HCT116 (cell line): ENCODE results near the gene FEZF2. TPM values are rescaled to one million over a fixed set of nuclear protein-coding genes. Genes with fewer than 3 reads are reported as not detected.

Experiments
- ATAC-seq: fragments of 200-7000 bp; cut with Tn5 transposase; 2 replicates; pipeline ENCODE4 v1.9.1; 2020; ENCODE audit warnings: mild to moderate bottlenecking, moderate library complexity
- BruUV-seq: library from RNA; stranded (reverse); fragments of 400-500 nt; replicated peaks from 2 replicates; lab custom pipeline; 2021; lab: Mats Ljungman, UMichigan
- CTCF ChIA-PET: fragments of 300-600 bp; sonication (Branson Sonifier 250); formaldehyde crosslinking; loops from one replicate; lab custom pipeline; 2021; ENCODE audit warnings: antibody characterized with exemption; lab: Charles Lee
- POLR2A ChIA-PET: fragments of 300-600, 350-600 bp; sonication (Branson Sonifier 250); formaldehyde crosslinking; loops from one replicate; lab custom pipeline; 2021; ENCODE audit warnings: antibody characterized with exemption; lab: Charles Lee
- RAD21 ChIA-PET, 2 experiments: fragments of 300-600 bp; sonication (Branson Sonifier 250); formaldehyde crosslinking; loops; one replicate each; lab custom pipeline; 2023; ENCODE audit warnings: low total read pairs in 2 of 2; ENCODE audit not compliant: uncharacterized antibody in 2 of 2, unreplicated experiment in 2 of 2, low non-redundant PET in 1 of 2; lab: Charles Lee
- DNase-seq: peaks from one replicate; pipeline ENCODE4 v3.0.0-alpha.2; 2010; ENCODE audit warnings: low read depth, low spot score
- H2AFZ ChIP-seq: fragments of 200-600 bp; shearing (Covaris generic), sonication (generic); 2 replicates; pipeline ENCODE4 v1.6.1; 2017; ENCODE audit warnings: low read depth, mixed run types, mixed read lengths, antibody characterized with exemption, low read length; ENCODE audit not compliant: poor library complexity, severe bottlenecking
- H3K27ac ChIP-seq: 2 replicates; pipeline ENCODE4 v1.5.1; 2012; ENCODE audit warnings: low read depth, low read length
- H3K27me3 ChIP-seq: fragments of 200-600 bp; sonication (generic); 2 replicates; pipeline ENCODE4 v1.6.1; 2016; ENCODE audit warnings: mixed run types, low read length, mixed read lengths; ENCODE audit not compliant: insufficient read depth
- H3K36me3 ChIP-seq, 2 experiments: fragments of 200-500 bp in 1 of 2; fragments of 200-600 bp in 1 of 2; sonication (Bioruptor generic) in 1 of 2; sonication (generic) in 1 of 2; 2 replicates each; pipeline versions ENCODE4 v1.5.1 to v1.6.1; 2014 to 2016; ENCODE audit warnings: low read length in 2 of 2, inconsistent platforms in 1 of 2, mixed read lengths in 1 of 2, mixed run types in 1 of 2; ENCODE audit not compliant: insufficient read depth in 2 of 2, control insufficient read depth in 1 of 2
- H3K4me1 ChIP-seq, 2 experiments: fragments of 200-600 bp in 1 of 2; sonication (generic) in 1 of 2; 2 replicates each; pipeline versions ENCODE4 v1.5.1 to v1.6.1; 2012 to 2017; ENCODE audit warnings: low read length in 2 of 2, inconsistent platforms in 1 of 2, mild to moderate bottlenecking in 1 of 2, mixed read lengths in 1 of 2, mixed run types in 1 of 2, moderate library complexity in 1 of 2; ENCODE audit not compliant: insufficient read depth in 2 of 2, control insufficient read depth in 1 of 2
- H3K4me2 ChIP-seq: fragments of 200-600 bp; sonication (generic); 2 replicates; pipeline ENCODE4 v1.6.1; 2017; ENCODE audit warnings: mixed run types, low read length, mixed read lengths
- H3K4me3 ChIP-seq, 2 experiments: fragments of 200-600 bp in 1 of 2; sonication (generic) in 1 of 2; replicated peaks in 1 of 2; 2 replicates each; pipeline ENCODE4 v1.5.1; 2011 to 2016; ENCODE audit warnings: low read length in 2 of 2, control low read depth in 1 of 2, low read depth in 1 of 2, mild to moderate bottlenecking in 1 of 2, mixed read lengths in 1 of 2, mixed run types in 1 of 2
- H3K79me2 ChIP-seq: fragments of 200-600 bp; sonication (generic); 2 replicates; pipeline ENCODE4 v1.6.1; 2017; ENCODE audit warnings: mild to moderate bottlenecking, mixed run types, low read length, moderate library complexity, mixed read lengths; ENCODE audit not compliant: insufficient read depth
- H3K9ac ChIP-seq: fragments of 200-600 bp; sonication (generic); 2 replicates; pipeline ENCODE4 v1.6.1; 2016; ENCODE audit warnings: low read length, mixed read lengths
- H3K9me2 ChIP-seq: fragments of 200-600 bp; sonication (generic), shearing (Covaris generic); 2 replicates; pipeline ENCODE4 v1.6.1; 2017; ENCODE audit warnings: mixed run types, mild to moderate bottlenecking, moderate library complexity; ENCODE audit not compliant: insufficient read depth
- H3K9me3 ChIP-seq, 2 experiments: fragments of 200-500 bp in 1 of 2; fragments of 200-600 bp in 1 of 2; sonication (Bioruptor generic) in 1 of 2; sonication (generic) in 1 of 2; 2 replicates each; pipeline ENCODE4 v1.6.1; 2014 to 2017; ENCODE audit warnings: low read length in 2 of 2, mixed read lengths in 2 of 2, inconsistent platforms in 1 of 2, low read depth in 1 of 2, mild to moderate bottlenecking in 1 of 2, mixed run types in 1 of 2, moderate library complexity in 1 of 2; ENCODE audit not compliant: control insufficient read depth in 1 of 2, insufficient read depth in 1 of 2
- H4K20me1 ChIP-seq: fragments of 200-600 bp; sonication (generic), shearing (Covaris generic); 2 replicates; pipeline ENCODE4 v1.6.1; 2017; ENCODE audit warnings: mixed run types, mild to moderate bottlenecking, moderate library complexity; ENCODE audit not compliant: insufficient read depth
- ATF3 ChIP-seq: IDR thresholded peaks from 2 replicates; pipeline ENCODE4 v1.6.1; 2012
- CBX3 ChIP-seq: IDR thresholded peaks from 2 replicates; pipeline ENCODE4 v1.6.1; 2012; ENCODE audit warnings: low read depth
- CEBPB ChIP-seq: IDR thresholded peaks from 2 replicates; pipeline ENCODE4 v1.6.1; 2012; ENCODE audit warnings: low read depth
- CTCF ChIP-seq, 3 experiments: fragments of 200-600 bp in 1 of 3; sonication (generic) in 1 of 3; IDR thresholded peaks in 2 of 3; conservative IDR thresholded peaks in 1 of 3; 2 replicates each; pipeline ENCODE4 v1.5.1; 2012 to 2017; ENCODE audit warnings: low read depth in 2 of 3, low read length in 2 of 3, antibody characterized with exemption in 1 of 3, borderline replicate concordance in 1 of 3, control low read depth in 1 of 3, mild to moderate bottlenecking in 1 of 3, mixed read lengths in 1 of 3, mixed run types in 1 of 3, moderate library complexity in 1 of 3; ENCODE audit not compliant: insufficient read depth in 1 of 3
- EGR1 ChIP-seq: IDR thresholded peaks from 2 replicates; pipeline ENCODE4 v1.6.1; 2012; ENCODE audit warnings: low read depth
- ELF1 ChIP-seq: IDR thresholded peaks from 2 replicates; pipeline ENCODE4 v1.6.1; 2012; ENCODE audit warnings: low read depth, borderline replicate concordance
- FOSL1 ChIP-seq: IDR thresholded peaks from 2 replicates; pipeline ENCODE4 v1.6.1; 2012; ENCODE audit warnings: low read depth
- JUND ChIP-seq: IDR thresholded peaks from 2 replicates; pipeline ENCODE4 v1.6.1; 2012
- POLR2A ChIP-seq: IDR thresholded peaks from 2 replicates; pipeline ENCODE4 v1.7.0; 2011; ENCODE audit warnings: borderline replicate concordance; ENCODE audit not compliant: insufficient read depth, insufficient read length; ENCODE audit errors: extremely low read depth
- POLR2AphosphoS5 ChIP-seq: IDR thresholded peaks from 2 replicates; pipeline ENCODE4 v1.6.1; 2011; ENCODE audit warnings: mild to moderate bottlenecking, low read depth, low read length, moderate library complexity
- RAD21 ChIP-seq: IDR thresholded peaks from 2 replicates; pipeline ENCODE4 v1.6.1; 2012; ENCODE audit warnings: low read depth, mild to moderate bottlenecking
- REST ChIP-seq: IDR thresholded peaks from 2 replicates; pipeline ENCODE4 v1.6.1; 2012; ENCODE audit warnings: low read depth
- SIN3A ChIP-seq: IDR thresholded peaks from 2 replicates; pipeline ENCODE4 v1.6.1; 2012; ENCODE audit warnings: low read depth
- SP1 ChIP-seq: IDR thresholded peaks from 2 replicates; pipeline ENCODE4 v1.6.1; 2012; ENCODE audit warnings: low read depth
- SRF ChIP-seq: IDR thresholded peaks from 2 replicates; pipeline ENCODE4 v1.6.1; 2012; ENCODE audit warnings: low read depth
- YY1 ChIP-seq: IDR thresholded peaks from 2 replicates; pipeline ENCODE4 v1.6.1; 2011; ENCODE audit warnings: low read length, low read depth, moderate library complexity, mild to moderate bottlenecking; ENCODE audit not compliant: insufficient replicate concordance; ENCODE audit errors: extremely low read depth
- ZBTB33 ChIP-seq: IDR thresholded peaks from 2 replicates; pipeline ENCODE4 v1.6.1; 2011; ENCODE audit warnings: mild to moderate bottlenecking, low read length, moderate library complexity; ENCODE audit not compliant: insufficient replicate concordance; ENCODE audit errors: extremely low read depth
- ZNF274 ChIP-seq: fragments of 200-500 bp; sonication (Bioruptor generic); IDR thresholded peaks from 2 replicates; pipeline ENCODE4 v1.6.1; 2014; ENCODE audit warnings: mild to moderate bottlenecking, low read depth, low read length, inconsistent platforms
- intact Hi-C: fragments of 100-400 bp; cut with micrococcal nuclease; formaldehyde crosslinking; loops from 2 replicates; pipeline ENCODE4 v1.10.0; 2022
- total RNA-seq: library from RNA; stranded (reverse); gene quantifications from one replicate; pipeline ENCODE4 v1.2.1, GENCODE V29; 2021; ENCODE audit not compliant: unreplicated experiment

Gene FEZF2
- total RNA-seq, 1 experiment from 2014 or later = not detected

- Histone ChIP-seq H3K79me2 (no peaks in the 10 kb centered on the region), H3K36me3 (no peaks in the 10 kb centered on the region), H3K9me3 (no peaks in the 10 kb centered on the region), H3K27ac (no peak overlapping the region), H3K9me2 (no peaks in the 10 kb centered on the region), H3K4me3 (no peak overlapping the region), H3K27me3 (peaks cover 18% of the 10 kb centered on the region), H3K4me2 (no peak overlapping the region), H3K9ac (no peak overlapping the region), H4K20me1 (no peaks in the 10 kb centered on the region), H3K4me1 (no peaks in the 10 kb centered on the region), H2AFZ (no peak overlapping the region)
- CTCF ChIA-PET = no interaction called here
- RAD21 ChIA-PET = no interaction called here
- POLR2A ChIA-PET = no interaction called here
- no TSS peak for BruUV-seq
- TF ChIP-seq SIN3A = no peak
- no peak for TF ChIP-seq CBX3
- TF ChIP-seq CEBPB = no peak
- no peak for TF ChIP-seq ELF1
- no peak for TF ChIP-seq ZBTB33
- no peak for TF ChIP-seq FOSL1
- TF ChIP-seq SP1 = no peak
- TF ChIP-seq CTCF (IDR thresholded peaks at IDR 0.05 in 2 of 3, conservative IDR thresholded peaks at IDR 0.05 in 1 of 3; ENCODE audit: borderline replicate concordance in 1 of 3, insufficient read depth in 1 of 3, low read depth in 2 of 3, low read length in 2 of 3) = no peak
- no peak for TF ChIP-seq YY1
- no peak for TF ChIP-seq REST
- no peak for TF ChIP-seq EGR1
- no peak for TF ChIP-seq SRF
- TF ChIP-seq POLR2A = no peak
- no peak for TF ChIP-seq JUND
- no peak for TF ChIP-seq ZNF274
- no peak for TF ChIP-seq RAD21
- no peak for TF ChIP-seq POLR2AphosphoS5
- TF ChIP-seq ATF3 = no peak
- no peak for ATAC-seq
- intact Hi-C loops = no loop called here
- no peak for DNase-seq
These were observed 29.6 kb downstream of the FEZF2 start for GRCh38 chr3:62343755-62344154.
